NCI-H460 (cell line): ENCODE measurements around the gene SVEP1. TPM values are rescaled to one million over a fixed set of nuclear protein-coding genes. Genes with fewer than 3 reads are reported as not detected.
"Not testable (repeated sequence)": the region's sequence is repeated elsewhere in the genome, so short reads cannot be mapped to it uniquely, and the experiment has no call there.

Source experiments
- DNase-seq: peaks from one replicate; pipeline ENCODE4 v3.0.0-alpha.2; 2016; ENCODE audit warnings: low read depth; ENCODE audit errors: extremely low read depth
- polyA plus RNA-seq: library from polyadenylated mRNA; depleted of rRNA; stranded (reverse); fragments of >200 nt; gene quantifications from 2 replicates; pipeline ENCODE4 v1.2.3, GENCODE V29; 2014; cell fraction: nucleus; rRNA removed
- total RNA-seq: library from RNA; depleted of rRNA; stranded (reverse); fragments of >200 nt; shearing (Covaris generic); gene quantifications from 2 replicates; pipeline ENCODE4 v1.2.3, GENCODE V29; 2014; rRNA removed

SVEP1 gene
- 0.89 and 0.97 TPM in 2 replicates for total RNA-seq
- polyA plus RNA-seq = 0.14 and 1.4 TPM in 2 replicates

- peak; percentile 17 for DNase-seq
These were observed at the start of gene SVEP1 for GRCh38 chr9:110579034-110579861. Gene SVEP1, minus strand, starts transcription at chr9:110579741. Its CDS starts 198 bp downstream, at chr9:110579543.

- no peak for DNase-seq
These were observed 46.7 kb upstream of the SVEP1 start for GRCh38 chr9:110626101-110626829.

GRCh38 chr9:110623462-110624025 is 44.0 kb upstream of the SVEP1 start:
- peak; percentile 69 for DNase-seq

GRCh38 chr9:110622368-110622767 is 42.8 kb upstream of the SVEP1 start:
- no peak for DNase-seq

- DNase-seq = no peak
These were observed 41.2 kb upstream of the SVEP1 start for GRCh38 chr9:110620726-110621125.

GRCh38 chr9:110619831-110620230 is 40.3 kb upstream of the SVEP1 start:
- no peak for DNase-seq

GRCh38 chr9:110615498-110615897 is 36.0 kb upstream of the SVEP1 start:
- DNase-seq = no peak

- not testable (repeated sequence) for DNase-seq
These were observed 35.0 kb upstream of the SVEP1 start for GRCh38 chr9:110614576-110614975.

- no peak for DNase-seq
These were observed 26.7 kb upstream of the SVEP1 start for GRCh38 chr9:110606179-110606790.

- no peak for DNase-seq
These were observed 26.0 kb upstream of the SVEP1 start for GRCh38 chr9:110605565-110605964.

- DNase-seq = no peak
These were observed 24.6 kb upstream of the SVEP1 start for GRCh38 chr9:110604171-110604601.

GRCh38 chr9:110602281-110602680 is 22.7 kb upstream of the SVEP1 start:
- no peak for DNase-seq

GRCh38 chr9:110601098-110601497 is 21.6 kb upstream of the SVEP1 start:
- DNase-seq = no peak

- no peak for DNase-seq
These were observed 19.9 kb upstream of the SVEP1 start for GRCh38 chr9:110599468-110599867.

- no peak for DNase-seq
These were observed 12.7 kb upstream of the SVEP1 start for GRCh38 chr9:110592044-110592830.

- DNase-seq = no peak
These were observed 12.0 kb upstream of the SVEP1 start for GRCh38 chr9:110591526-110591925.

GRCh38 chr9:110590816-110591215 is 11.3 kb upstream of the SVEP1 start:
- no peak for DNase-seq

- no peak for DNase-seq
These were observed 8.8 kb upstream of the SVEP1 start for GRCh38 chr9:110588296-110588695.

- peak; percentile 8 for DNase-seq
These were observed 3.7 kb upstream of the SVEP1 start for GRCh38 chr9:110583237-110583636.

GRCh38 chr9:110582156-110582555 is 2.6 kb upstream of the SVEP1 start:
- no peak for DNase-seq
